Right hindlimb (tissue), 1 donor: Measurements from ENCODE around the gene MACROD2.

Experiments used
- DNase-seq: peaks from one replicate; pipeline ENCODE4 v3.0.0-alpha.2; 2018

Gene MACROD2

DNA sequence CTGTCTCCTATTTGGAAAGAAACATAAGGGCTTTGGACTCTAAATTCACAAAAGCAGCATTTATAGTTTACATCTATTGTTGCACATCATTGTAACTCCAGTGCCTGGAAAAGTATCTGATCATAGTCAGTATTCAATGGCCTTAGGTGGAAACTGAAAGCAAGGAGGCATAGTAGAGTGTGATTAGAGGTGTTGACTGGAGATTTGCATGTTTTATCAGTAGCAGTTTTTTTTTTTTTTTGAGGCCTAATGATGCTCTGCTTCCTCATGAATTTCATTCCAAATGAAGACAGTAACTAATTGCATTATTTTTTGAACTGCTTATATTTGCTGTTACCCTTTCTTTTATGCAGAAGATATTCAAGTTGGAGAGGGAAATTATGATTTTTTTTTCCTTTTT, 555.3 kb downstream of the MACROD2 start:
- no peak for DNase-seq

DNA sequence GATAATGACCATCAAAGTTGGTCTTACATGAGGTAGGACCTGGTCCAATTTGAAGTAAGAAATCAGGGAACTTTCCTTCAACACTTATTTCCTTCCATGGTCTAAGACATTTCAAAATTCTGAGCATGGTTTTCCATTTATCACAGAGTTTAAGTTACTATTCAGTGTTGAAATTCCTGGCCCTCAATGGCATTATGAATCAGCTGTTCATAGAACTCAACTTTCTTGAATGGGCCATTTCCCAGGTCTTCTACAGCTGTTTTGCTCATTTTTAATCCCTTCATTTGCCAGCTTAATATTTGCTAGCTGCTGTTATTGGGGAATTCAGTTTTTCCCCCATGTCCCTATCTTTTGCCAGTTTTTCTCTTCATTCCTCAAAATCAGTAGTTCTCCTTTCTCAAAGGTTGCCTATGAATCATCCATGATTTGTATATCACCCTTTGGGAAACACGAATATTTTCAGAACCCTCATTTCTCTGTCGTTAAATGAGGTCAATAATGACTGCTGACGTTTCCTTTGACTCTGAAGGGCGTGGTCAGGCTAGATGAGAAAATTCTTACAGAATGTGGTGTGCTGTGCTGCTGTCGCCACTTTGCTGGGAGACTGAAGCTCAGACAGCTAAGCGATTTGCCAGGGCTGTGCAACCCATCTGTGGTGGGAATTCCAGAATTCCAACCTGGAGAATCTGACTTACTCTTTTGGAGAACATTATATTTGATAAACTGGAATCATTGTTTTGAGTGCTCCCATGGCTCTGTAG, 558.6 kb downstream of the MACROD2 start:
- DNase-seq, result no peak

DNA sequence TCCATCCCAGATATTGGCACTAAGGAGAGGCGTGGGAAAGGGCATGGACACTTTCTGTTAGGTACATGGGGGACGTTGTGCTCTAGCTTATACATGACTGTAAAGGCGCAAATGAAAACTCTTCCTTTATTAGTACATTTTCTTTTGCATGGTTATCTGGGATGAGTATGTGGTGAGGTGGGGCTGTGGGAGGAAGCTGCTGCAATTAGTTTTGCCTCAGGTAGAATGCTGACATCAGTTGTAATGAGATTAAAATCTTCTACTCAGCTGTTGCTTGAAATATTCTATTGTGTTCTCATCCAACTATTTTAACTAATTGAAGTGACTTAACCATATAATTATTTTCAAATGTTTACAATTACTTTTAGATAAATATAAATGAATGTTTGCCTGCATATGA, 560.4 kb downstream of the MACROD2 start:
- no peak for DNase-seq

DNA sequence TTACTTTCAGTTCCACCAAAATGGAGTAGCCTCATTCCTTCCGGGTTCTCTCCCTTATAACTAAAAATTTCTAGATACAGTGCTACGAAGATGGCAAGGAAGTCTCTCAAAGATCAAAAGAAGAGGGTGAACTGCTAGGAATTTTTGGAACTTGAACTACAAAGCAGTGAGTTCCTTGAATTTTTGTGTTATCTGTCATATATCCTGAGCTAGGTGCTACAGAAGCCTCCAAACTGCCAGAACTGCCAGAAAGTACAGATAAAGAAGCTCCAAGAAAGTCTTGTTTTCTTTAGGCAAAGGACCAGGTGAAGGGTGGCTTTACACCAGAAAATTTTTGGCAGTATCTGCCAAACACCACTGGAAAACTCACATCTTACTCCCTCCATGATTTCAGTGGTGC, 560.9 kb downstream of the MACROD2 start:
- DNase-seq, result no peak

DNA sequence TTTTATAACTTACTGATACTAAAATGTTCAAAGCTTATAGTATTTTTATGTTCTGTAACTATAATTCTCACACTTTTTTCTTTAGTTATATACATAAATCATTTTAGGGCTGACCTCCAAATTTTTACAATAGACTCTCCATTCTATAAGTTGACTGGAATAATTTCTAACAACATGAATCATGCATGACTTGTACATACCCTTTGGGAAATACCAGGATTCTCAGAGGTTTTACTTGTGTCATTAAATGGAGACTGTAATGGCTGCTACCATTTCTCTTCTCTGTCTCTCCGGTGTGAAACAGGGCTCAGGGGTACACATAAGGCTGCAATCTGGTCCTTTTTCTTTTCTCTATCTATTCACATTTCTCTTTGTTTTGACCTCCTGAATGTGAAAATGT, 564.3 kb downstream of the MACROD2 start:
- no peak for DNase-seq

DNA sequence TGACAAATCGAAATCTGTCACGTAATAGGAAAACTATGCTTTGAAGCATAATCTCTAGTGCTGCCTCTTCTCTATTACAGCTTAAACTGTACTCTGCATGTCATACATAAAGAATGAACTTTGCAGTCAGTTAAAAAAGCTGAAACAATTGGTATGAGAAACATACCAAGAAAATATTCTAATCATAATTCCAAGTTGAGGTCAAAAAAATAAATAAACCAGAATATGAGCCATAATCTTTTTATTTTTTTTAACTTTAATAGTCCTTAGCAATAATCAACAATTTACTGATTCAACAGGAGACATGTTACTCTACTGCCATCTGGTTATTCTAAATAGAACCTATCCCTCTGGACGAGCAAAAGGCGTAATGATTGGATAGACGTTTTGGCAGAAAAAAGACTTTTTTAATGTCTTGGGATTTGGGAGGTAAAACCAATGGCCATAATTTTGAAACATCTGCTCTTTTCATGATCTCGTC, 566.5 kb downstream of the MACROD2 start:
- no peak for DNase-seq

DNA sequence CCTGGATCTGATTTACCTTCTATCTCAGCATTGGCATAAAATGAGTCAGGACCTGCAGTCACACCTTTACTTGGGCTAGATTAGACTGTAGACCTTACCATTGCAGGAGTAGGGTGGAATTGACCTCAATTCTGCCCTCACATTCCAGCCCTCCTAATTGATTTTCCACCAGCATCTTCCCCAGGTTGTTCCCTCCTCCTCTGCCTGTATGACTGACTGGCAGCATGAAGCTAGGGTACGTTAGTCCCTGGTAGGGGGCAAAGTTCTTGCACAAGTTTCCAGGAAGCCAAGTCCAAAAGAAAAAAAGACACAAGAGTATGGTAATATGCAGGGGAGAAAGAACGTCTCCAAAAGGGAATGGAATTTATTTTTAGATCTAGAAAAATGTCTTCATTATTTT, 567.7 kb downstream of the MACROD2 start:
- no peak for DNase-seq

DNA sequence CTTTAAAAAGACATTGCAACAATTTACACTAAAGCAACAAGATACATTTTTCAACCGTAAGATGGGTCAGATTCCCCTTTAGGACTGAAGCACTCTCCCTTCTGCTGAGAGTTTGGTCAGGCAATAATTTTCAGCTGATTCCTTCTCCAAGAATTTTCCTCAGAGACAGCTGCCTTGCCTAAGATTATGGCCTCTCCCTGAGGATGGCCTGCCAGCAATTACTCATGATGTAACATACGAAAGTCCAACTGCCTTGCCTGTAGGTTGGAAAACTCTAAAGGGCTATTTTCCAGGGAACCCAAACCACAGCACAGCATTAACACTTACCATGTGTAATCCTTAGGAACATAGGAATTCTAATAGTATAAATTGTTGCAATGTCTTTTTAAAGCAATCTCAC, 571.2 kb downstream of the MACROD2 start:
- DNase-seq, result peak; percentile 44

DNA sequence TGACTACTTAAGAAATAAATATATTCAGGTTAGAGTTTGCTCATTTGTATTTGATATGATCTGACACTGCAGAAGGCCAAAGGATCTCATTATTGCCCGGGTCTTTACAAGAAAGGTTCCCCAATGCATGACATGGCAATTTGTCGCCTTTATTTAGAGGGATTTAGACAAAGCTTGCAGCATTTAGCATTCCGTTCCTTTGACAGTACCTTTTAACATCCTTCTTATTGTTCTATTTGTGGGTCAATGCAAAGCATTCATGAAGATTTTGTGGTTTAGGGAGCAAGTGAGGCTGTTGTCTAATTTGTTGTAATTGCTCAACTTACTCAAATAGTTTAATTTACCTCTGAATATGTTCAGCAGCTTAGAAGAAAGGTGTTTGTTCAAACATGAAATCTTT, 572.9 kb downstream of the MACROD2 start:
- no peak for DNase-seq

DNA sequence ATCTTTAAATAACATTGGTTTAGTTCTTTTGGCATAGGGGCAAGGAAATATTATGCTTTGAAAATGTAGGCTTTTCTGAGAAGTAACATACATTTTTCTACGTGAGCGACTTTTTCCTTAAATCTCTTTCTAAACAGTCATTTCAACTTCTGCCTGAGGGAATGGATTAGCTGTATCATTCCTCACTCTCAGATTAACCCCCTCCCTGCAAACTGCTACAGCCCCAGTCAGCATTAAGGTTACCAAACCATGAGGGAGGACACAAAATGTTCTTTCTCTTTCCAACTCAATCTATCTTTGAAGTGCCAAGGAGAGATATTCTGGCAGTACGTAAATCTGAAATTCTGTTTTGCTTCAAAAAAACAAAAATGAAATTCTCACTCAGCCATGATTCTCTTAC, 573.4 kb downstream of the MACROD2 start:
- no peak for DNase-seq

DNA sequence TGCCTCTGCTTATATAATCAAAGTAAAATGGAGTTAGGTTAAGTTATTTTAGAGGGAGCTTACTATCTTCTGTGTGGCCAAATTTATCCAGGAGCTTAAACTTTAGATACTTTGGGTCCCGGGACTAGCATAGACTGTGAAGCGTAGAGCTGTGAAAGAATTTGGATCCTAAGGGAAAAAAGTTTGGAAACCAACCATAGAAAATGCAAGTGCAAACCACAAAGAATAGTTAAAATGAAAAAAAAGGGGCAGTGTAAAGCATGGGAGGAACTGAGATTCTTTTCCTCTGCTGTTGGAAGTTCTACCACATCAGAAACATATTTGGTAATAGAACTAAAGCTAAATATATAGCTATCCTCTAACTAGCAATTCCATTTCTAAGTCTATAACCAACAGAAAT, 574.3 kb downstream of the MACROD2 start:
- no peak for DNase-seq

DNA sequence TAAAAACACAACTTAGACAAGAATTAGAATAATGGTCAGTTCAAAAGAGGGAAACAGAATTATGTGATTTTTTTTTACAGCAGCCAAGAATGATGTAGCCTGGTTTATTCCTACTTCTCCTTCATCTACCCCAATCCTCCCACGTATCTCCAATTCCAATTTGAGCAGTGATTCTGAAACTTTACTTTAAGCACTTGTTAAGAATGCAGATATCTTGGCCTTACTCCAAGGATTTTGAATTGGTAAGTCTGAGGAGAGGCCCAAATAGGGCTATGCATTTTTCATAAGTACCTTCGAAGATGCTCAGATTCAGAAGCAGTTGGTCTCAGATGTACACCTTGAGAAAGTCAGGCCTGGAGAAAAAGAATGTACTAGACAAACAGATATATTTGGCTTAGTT, 575.5 kb downstream of the MACROD2 start:
- no peak for DNase-seq

DNA sequence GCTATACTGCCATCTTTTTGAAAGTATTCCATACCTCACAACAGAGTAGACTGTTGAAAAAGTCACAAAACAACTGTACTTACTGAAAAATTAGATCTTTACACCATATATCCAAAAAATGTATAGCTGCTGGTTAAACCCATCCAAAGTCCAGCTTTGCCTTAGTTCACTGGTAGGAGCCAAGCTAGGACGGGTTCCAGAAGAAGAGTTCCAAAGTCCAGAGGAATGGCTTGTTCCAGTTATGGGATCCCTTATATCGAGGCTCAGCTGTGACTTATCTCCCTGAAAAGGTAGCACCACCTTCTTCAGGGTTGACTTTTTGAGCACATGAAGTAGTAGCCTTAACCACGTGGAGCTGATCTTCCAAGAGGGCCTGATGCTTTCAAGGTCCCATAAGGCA, 578.4 kb downstream of the MACROD2 start:
- DNase-seq, result no peak

DNA sequence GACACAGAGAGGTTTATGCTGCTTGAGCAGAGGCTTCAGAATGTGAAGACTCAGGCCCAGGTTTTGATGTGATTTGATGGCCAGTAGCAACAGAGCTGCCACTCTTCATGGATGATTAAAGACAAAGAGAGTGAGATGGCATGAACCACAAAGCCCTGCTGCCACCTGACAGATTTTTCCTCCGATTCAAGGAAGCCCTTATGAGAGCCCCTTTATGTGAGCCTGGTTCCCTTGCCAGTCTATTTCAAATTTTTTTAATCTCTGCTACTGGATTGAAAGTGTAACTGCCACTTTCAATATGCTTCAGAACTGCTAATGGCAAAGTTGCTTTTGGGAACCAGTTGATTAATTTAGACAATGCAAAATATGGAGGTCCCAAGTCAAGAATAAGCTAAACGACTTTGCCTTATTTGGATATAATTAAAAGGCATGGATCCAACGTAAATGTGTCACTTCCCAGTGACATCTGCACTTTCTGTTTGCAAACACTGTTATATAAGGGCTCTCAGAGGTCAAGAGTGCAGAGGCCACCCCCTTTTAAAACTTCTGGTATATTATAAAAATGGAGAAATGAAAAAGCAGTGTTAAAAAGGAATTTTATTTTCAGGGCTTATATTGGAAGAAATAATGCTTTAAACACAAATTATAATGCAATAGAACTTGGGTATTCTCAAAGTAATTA, 581.0 kb downstream of the MACROD2 start:
- DNase-seq, result no peak

DNA sequence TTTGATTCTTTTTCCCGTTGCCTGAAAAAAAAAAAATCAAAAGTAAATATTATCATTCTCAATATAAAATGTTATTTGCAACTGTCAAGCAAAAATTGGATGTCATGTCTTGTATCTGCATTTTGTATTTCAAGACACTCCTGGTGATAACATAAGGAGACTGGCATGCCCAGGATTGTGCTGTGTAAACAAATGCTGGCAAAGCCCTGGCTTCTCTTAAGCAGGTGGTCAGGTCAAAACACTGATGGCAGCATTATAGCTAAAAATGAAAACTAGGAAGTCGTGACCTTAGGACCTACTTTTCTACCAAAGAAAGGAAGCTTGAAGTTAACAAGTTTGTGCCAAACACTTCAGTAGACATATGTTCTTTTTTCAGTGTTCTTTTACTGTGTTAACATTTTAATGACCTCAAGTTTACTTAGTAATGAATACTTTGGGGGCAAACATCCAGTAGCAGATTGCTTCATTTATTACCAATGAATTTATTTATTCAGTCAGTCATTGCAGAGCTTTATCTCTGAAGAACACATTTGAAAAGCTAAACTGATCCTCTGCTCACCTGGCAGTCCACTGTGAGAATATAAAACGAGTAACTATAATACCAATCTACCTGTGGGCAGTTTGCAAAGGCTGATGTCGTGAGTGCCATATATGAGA, 585.2 kb downstream of the MACROD2 start:
- DNase-seq, result no peak

DNA sequence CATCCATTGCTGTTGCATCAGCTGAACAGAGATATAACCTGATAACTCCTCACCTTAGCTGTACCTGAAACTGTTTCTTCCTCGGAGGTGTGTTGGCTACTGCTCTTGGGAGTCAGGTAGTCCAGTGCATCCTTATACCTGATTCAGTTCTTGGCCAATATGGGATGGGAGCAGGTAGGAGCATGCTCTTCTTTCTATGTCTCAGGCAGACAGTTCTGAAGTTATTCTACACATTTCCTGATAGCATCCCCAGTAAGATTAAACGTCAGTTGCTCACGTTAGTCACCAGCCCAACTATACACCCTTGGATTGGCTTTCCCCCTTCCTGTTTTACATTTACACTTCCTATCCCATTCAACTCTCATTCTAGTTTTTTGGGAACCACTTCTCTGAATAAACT, 586.4 kb downstream of the MACROD2 start:
- no peak for DNase-seq

DNA sequence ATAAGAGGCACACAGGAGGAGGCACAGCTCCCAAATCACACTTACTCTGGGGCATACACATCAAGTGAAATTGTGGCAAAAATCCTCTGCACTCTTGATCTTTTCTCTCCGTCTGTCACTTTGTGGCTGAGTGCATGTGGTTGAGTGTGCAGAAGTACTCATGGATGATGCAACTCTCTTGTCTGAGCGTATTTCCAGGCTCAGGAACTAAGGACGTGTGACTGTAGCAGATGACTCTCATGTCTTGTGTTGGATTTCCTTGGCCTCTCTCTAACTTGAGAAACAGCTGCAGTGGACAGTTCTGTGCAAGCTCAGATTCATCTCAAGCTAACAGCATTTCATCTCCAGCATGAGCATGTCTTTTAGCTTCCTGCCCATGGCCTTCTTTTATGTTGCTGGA, 587.5 kb downstream of the MACROD2 start:
- no peak for DNase-seq

DNA sequence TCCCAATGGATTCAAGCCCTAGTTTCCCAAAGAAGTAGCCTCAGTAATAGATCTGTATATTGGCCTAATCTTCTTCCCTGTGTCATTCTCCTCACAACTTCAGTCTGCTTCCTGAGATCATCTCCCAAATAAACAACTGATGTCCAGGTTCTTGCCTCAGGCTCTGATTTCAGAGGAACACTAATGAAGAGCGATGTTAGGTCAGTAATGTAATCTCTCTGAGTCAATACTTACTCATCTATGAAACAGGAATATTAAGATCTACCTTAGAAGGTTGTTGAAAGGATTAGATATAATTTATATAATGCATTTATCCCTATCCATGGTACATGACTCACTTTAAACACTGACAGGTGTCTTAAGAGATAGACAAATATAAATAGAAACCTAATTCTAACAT, 588.1 kb downstream of the MACROD2 start:
- no peak for DNase-seq

DNA sequence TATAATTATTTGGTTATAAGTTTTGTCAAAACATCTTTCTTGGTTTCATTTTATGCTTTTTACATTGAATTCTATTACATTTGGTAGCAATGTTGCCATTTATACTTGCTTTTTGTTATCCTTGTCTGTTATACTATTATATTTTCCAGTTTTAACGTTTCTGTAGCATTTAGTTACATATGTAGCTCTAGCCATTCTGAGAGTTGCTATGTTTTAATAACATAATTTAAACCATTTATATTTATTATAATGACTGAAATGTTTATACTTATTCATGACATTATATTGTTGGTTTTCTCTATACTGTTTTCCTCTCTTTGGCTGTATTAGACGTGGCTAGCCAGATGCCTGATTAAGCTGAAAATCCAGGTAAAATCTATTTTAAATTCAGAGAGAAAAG, 594.1 kb downstream of the MACROD2 start:
- DNase-seq, result no peak

DNA sequence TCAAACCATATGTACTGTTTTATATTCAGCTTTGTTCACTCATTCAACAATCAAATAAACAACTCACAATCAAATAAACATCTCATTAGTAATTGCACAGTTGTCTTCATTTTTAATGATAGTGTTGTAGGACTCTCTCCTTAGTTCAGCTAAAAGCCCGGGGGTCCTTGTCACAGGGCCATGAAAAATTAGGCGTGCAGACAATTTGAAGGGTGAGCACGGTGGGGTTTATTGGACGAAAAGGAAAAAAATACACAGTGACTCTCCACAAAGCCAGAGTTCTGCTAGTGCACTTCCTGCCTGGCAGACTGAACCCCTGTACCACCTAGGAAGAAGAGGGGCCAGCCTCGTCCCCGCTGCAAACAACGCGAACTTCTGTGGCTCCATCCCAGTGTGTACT, 599.7 kb downstream of the MACROD2 start:
- no peak for DNase-seq

DNA sequence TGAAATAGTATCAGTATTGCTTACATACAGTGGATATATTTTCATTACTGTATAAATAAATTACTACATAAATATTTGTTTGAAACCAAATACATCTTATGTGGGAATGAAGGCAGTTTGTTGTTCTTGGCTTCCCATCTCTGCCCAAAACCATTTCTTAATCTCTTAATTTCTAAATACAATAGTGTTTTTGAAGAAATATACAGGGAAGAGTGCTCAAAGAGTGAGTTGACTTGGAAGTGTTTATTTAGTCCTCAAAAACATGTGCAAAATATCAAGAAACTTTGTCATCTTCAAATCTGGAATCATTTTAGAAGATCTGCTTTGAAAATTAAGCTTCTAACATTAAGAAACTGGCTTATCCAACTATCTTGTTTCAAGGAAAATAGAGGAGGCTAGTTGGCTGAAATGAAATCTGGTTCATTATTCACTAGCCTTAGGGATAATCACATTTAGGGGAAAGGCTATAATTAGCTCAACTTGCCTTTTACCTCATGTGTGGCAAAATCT, 601.9 kb downstream of the MACROD2 start:
- DNase-seq, result no peak

DNA sequence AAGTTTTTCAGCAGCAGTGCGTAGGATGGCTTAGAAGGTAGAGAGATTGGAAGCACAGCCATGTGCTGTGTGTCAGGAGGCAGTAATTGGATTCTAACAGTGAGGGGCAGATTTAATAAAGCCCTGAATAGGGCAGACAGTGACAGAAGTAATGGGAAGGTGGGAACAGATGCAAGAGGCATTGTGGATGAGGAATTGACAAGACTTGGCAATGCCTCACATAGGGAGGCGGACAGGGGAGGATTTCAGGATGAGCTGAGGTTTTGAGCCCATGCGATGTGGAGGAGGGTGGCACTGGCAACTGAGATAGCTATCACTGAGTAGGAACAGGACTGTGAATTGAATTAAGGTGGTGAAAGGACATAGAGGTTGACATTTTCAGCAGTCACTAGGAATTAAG, 604.3 kb downstream of the MACROD2 start:
- DNase-seq, result no peak

DNA sequence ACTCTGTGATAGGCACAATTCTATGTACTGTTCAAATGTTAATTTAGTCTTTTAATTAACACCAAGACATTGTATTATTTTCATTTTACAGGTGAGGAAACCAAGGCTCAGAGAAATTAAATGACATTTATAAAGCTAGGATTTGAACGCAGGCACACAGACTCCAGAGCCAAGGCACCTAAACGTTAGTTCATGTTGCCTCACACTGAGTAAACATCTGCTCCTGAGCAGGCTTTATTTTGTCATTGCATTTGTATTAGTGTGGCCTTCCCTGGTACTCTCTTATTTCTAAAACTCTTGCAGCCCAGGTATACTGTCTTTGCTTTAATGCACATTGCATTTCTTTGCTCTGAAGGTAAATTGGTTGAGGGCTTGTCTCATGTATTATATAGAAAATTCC, 605.2 kb downstream of the MACROD2 start:
- no peak for DNase-seq

DNA sequence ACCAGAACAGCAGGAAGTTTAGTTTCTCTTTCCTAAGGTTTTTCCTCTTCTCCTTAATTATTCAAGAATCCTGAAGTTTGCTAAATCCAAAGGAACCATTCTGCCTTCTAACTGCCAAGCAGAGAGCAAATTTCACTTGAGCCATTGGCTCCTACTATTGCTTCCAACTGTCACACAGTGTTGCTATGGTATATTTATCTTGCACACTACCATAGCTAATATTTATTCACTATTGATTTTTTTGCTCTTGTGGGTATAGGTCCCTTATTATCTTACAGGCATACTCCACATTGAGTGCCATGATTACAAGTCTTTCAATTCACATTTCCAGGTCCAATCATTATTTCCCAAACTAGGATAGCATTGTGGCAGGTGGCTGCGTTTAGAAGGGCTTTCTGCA, 608.8 kb downstream of the MACROD2 start:
- no peak for DNase-seq
